Measurements from ENCODE around the gene RAB40C.
A peak's percentile ranks its signal among the peaks of the same experiment; 100 is the strongest.

The RAB40C gene

GRCh38 chr16:634051-634670 is 44.3 kb downstream of the RAB40C start:
- no peak for DNase-seq

GRCh38 chr16:634996-635395 is 45.1 kb downstream of the RAB40C start:
- DNase-seq: no peak

- DNase-seq: no peak
Measured at GRCh38 chr16:635573-636205, 45.8 kb downstream of the RAB40C start.

- peak; percentile 95 for DNase-seq
Measured at GRCh38 chr16:636206-637080, 46.6 kb downstream of the RAB40C start, which contains the start of gene METTL26. Gene METTL26, minus strand, starts transcription at chr16:636305. Its CDS starts 15 bp downstream, at chr16:636290.

GRCh38 chr16:637081-638018 is 47.5 kb downstream of the RAB40C start:
- DNase-seq: peak; percentile 91

GRCh38 chr16:638034-638543 is 48.2 kb downstream of the RAB40C start:
- DNase-seq: no peak

- DNase-seq: no peak
Measured at GRCh38 chr16:638836-639235, 49.0 kb downstream of the RAB40C start.

GRCh38 chr16:640614-641013 is 50.7 kb downstream of the RAB40C start:
- no peak for DNase-seq

GRCh38 chr16:641326-642188 is 51.7 kb downstream of the RAB40C start, which contains the start of gene MCRIP2:
Gene MCRIP2, plus strand, starts transcription at chr16:641828. Its CDS starts 164 bp downstream, at chr16:641992.
- peak; percentile 43 for DNase-seq

GRCh38 chr16:642189-643049 is 52.6 kb downstream of the RAB40C start:
- DNase-seq: no peak

GRCh38 chr16:643050-643368 is 53.1 kb downstream of the RAB40C start:
- DNase-seq: no peak

- no peak for DNase-seq
Measured at GRCh38 chr16:644556-644955, 54.7 kb downstream of the RAB40C start.

- no peak for DNase-seq
Measured at GRCh38 chr16:645852-646678, 56.2 kb downstream of the RAB40C start.

- DNase-seq: no peak
Measured at GRCh38 chr16:646679-647172, 56.9 kb downstream of the RAB40C start.

- no peak for DNase-seq
Measured at GRCh38 chr16:647173-647902, 57.5 kb downstream of the RAB40C start.

GRCh38 chr16:648071-648780 is 58.4 kb downstream of the RAB40C start:
- DNase-seq: peak; percentile 23

- peak; percentile 90 for DNase-seq
Measured at GRCh38 chr16:648781-649589, 59.1 kb downstream of the RAB40C start, which contains the start of gene WDR90. Gene WDR90, plus strand, starts transcription at chr16:649365. Its CDS starts 52 bp downstream, at chr16:649417.
